Measurements from ENCODE around the gene TCP11X1.
"Not testable (repeated sequence)": the region's sequence is repeated elsewhere in the genome, so short reads cannot be mapped to it uniquely, and the experiment has no call there.

TCP11X1 gene

GRCh38 chrX:102214986-102215385 is at the start of gene TCP11X1:
Gene TCP11X1 (plus strand): TSS chrX:102215301.
- DNase-seq, result not testable (repeated sequence)

GRCh38 chrX:102185967-102186720 is 29.0 kb upstream of the TCP11X1 start:
- no peak for DNase-seq

- not testable (repeated sequence) for DNase-seq
These were observed 7.2 kb upstream of the TCP11X1 start for GRCh38 chrX:102207940-102208339.

GRCh38 chrX:102216497-102216896 is 1.4 kb downstream of the TCP11X1 start:
- not testable (repeated sequence) for DNase-seq

GRCh38 chrX:102235678-102236077 is 20.6 kb downstream of the TCP11X1 start:
- DNase-seq, result not testable (repeated sequence)

- not testable (repeated sequence) for DNase-seq
These were observed 25.2 kb downstream of the TCP11X1 start for GRCh38 chrX:102240265-102240664.

- not testable (repeated sequence) for DNase-seq
These were observed 31.8 kb downstream of the TCP11X1 start, which contains the start of gene NXF2 for GRCh38 chrX:102246893-102247292. Gene NXF2 (plus strand): TSS chrX:102247167. CDS start chrX:102307079, 59,912 bp downstream.

GRCh38 chrX:102272231-102272630 is 57.1 kb downstream of the TCP11X1 start:
- not testable (repeated sequence) for DNase-seq
